HFFc6 (cell line): Measurements from ENCODE around the gene EPHA3. TPM values are rescaled to one million over a fixed set of nuclear protein-coding genes. Genes with fewer than 3 reads are reported as not detected.
A peak's percentile ranks its signal among the peaks of the same experiment; 100 is the strongest.

Experiments
- DNase-seq: peaks from one replicate; pipeline ENCODE4 v3.0.0-alpha.2; 2018
- H3K27ac Mint-ChIP-seq: 2 replicates; pipeline ENCODE4 v1.8.0; 2020; ENCODE audit warnings: mild to moderate bottlenecking, mixed read lengths
- H3K27me3 Mint-ChIP-seq: 2 replicates; pipeline ENCODE4 v1.8.0; 2021; ENCODE audit warnings: mild to moderate bottlenecking, moderate library complexity, mixed read lengths; ENCODE audit not compliant: insufficient read depth
- H3K36me3 Mint-ChIP-seq: 2 replicates; pipeline ENCODE4 v1.8.0; 2021; ENCODE audit warnings: low read depth, mixed read lengths
- H3K4me1 Mint-ChIP-seq: 2 replicates; pipeline ENCODE4 v1.8.0; 2020; ENCODE audit warnings: low read depth, mixed read lengths
- H3K4me3 Mint-ChIP-seq: 2 replicates; pipeline ENCODE4 v1.8.0; 2020; ENCODE audit warnings: mild to moderate bottlenecking, moderate library complexity, mixed read lengths
- H3K9me3 Mint-ChIP-seq: 2 replicates; pipeline ENCODE4 v1.8.0; 2020; ENCODE audit warnings: mild to moderate bottlenecking, mixed read lengths
- CTCF ChIP-seq: fragments of 200-600 bp; sonication (generic); IDR thresholded peaks from 2 replicates; pipeline ENCODE4 v1.5.0; 2021; ENCODE audit warnings: antibody characterized with exemption, mild to moderate bottlenecking
- total RNA-seq, 6 experiments: library from RNA; stranded (reverse); fragmentation: NEBNext Ultra II Directional; extraction: Animal tissue kit (Norgen Biotek cat#: 25700); gene quantifications; 2 replicates in 1 of 6; 3 replicates in 5 of 6; pipeline ENCODE4 v1.2.3, GENCODE V29; 2021

EPHA3 gene
- total RNA-seq, 6 experiments from 2014 or later: 0.09 to 0.13 (median 0.11) TPM; not detected in 3

GRCh38 chr3:89072642-89073041 is 34.8 kb upstream of the EPHA3 start:
- Mint-ChIP-seq H3K27me3 (peaks cover 1% of the 10 kb centered on the region; the same call in 1 of the 2 replicates), H3K27ac (no peak overlapping the region), H3K4me1 (no peaks in the 10 kb centered on the region), H3K9me3 (peaks cover 22% of the 10 kb centered on the region), H3K4me3 (no peak overlapping the region), H3K36me3 (no peaks in the 10 kb centered on the region)
- no peak for TF ChIP-seq CTCF
- DNase-seq: no peak

GRCh38 chr3:89079944-89080343 is 27.5 kb upstream of the EPHA3 start:
- no peaks in the 10 kb centered on the region for H3K36me3 Mint-ChIP-seq
- H3K9me3 Mint-ChIP-seq: peaks cover 22% of the 10 kb centered on the region
- no peak overlapping the region for H3K27ac Mint-ChIP-seq
- H3K4me3 Mint-ChIP-seq: no peak overlapping the region
- TF ChIP-seq CTCF: no peak
- no peaks in the 10 kb centered on the region for H3K4me1 Mint-ChIP-seq
- no peaks in the 10 kb centered on the region for H3K27me3 Mint-ChIP-seq
- DNase-seq: no peak

- Mint-ChIP-seq H3K36me3 (no peaks in the 10 kb centered on the region), H3K27ac (no peak overlapping the region), H3K4me3 (no peak overlapping the region), H3K9me3 (no peaks in the 10 kb centered on the region), H3K27me3 (no peaks in the 10 kb centered on the region), H3K4me1 (no peaks in the 10 kb centered on the region)
- no peak for TF ChIP-seq CTCF
- no peak for DNase-seq
Measured at GRCh38 chr3:89087851-89088250, 19.6 kb upstream of the EPHA3 start.

GRCh38 chr3:89098173-89098572 is 9.2 kb upstream of the EPHA3 start:
- DNase-seq: no peak

GRCh38 chr3:89098964-89099585 is 8.3 kb upstream of the EPHA3 start:
- Mint-ChIP-seq H3K27ac (no peak overlapping the region), H3K9me3 (no peaks in the 10 kb centered on the region), H3K4me3 (no peak overlapping the region), H3K4me1 (peaks cover 9% of the 10 kb centered on the region; the same call in 1 of the 2 replicates), H3K36me3 (no peaks in the 10 kb centered on the region), H3K27me3 (no peaks in the 10 kb centered on the region; the same call in 1 of the 2 replicates)
- peak; percentile 33 for DNase-seq
- peak; percentile 90 for TF ChIP-seq CTCF

More at GRCh38 chr3:89098173-89098572, 9.2 kb upstream of the EPHA3 start:
- Mint-ChIP-seq H3K27ac (no peak overlapping the region), H3K4me1 (peaks cover 9% of the 10 kb centered on the region; the same call in 1 of the 2 replicates), H3K9me3 (no peaks in the 10 kb centered on the region), H3K27me3 (no peaks in the 10 kb centered on the region; the same call in 1 of the 2 replicates), H3K4me3 (no peak overlapping the region), H3K36me3 (no peaks in the 10 kb centered on the region)
- no peak for TF ChIP-seq CTCF
